H1 (cell line): ENCODE results near the gene DPH6. TPM values are rescaled to one million over a fixed set of nuclear protein-coding genes. Genes with fewer than 3 reads are reported as not detected.
"Not testable (repeated sequence)": the region's sequence is repeated elsewhere in the genome, so short reads cannot be mapped to it uniquely, and the experiment has no call there.

Experiments used
- CTCF ChIA-PET: fragments of 300-600 bp; sonication (Branson Sonifier 250); formaldehyde crosslinking; loops from one replicate; lab custom pipeline; 2021; ENCODE audit not compliant: partially characterized antibody; lab: Charles Lee
- POLR2A ChIA-PET: fragments of 300-600 bp; sonication (Branson Sonifier 250); formaldehyde crosslinking; loops from one replicate; lab custom pipeline; 2021; ENCODE audit warnings: inconsistent platforms; ENCODE audit not compliant: partially characterized antibody; lab: Charles Lee
- DNase-seq, 2 experiments: peaks; one replicate each; pipeline versions ENCODE4 v3.0.0 to v3.0.0-alpha.2; 2010 to 2022; ENCODE audit warnings: low spot score in 2 of 2, low read depth in 1 of 2, mixed read lengths in 1 of 2
- FAIRE-seq: peaks from 2 replicates; lab custom pipeline; 2011; peaks lifted over from hg19 to GRCh38; lab: Jason Lieb, UNC
- H2AFZ ChIP-seq: 2 replicates; pipeline ENCODE4 v1.8.1; 2012; ENCODE audit warnings: low read length, inconsistent platforms
- H2AK5ac ChIP-seq: 2 replicates; pipeline ENCODE4 v1.6.1; 2013; ENCODE audit warnings: low read depth, low read length
- H2BK120ac ChIP-seq: replicated peaks from 2 replicates; pipeline ENCODE3; 2013; ENCODE audit warnings: low read depth, low read length, inconsistent platforms
- H2BK12ac ChIP-seq: 2 replicates; pipeline ENCODE4 v1.6.1; 2013; ENCODE audit warnings: low read depth, low read length
- H2BK15ac ChIP-seq: 2 replicates; pipeline ENCODE4 v1.6.1; 2013; ENCODE audit warnings: low read length
- H2BK20ac ChIP-seq: 2 replicates; pipeline ENCODE4 v1.6.1; 2013; ENCODE audit warnings: low read length
- H2BK5ac ChIP-seq: 2 replicates; pipeline ENCODE4 v1.6.1; 2013; ENCODE audit warnings: low read depth, low read length
- H3K14ac ChIP-seq: 2 replicates; pipeline ENCODE4 v1.6.1; 2013; ENCODE audit warnings: inconsistent platforms; ENCODE audit not compliant: insufficient read length
- H3K18ac ChIP-seq: 2 replicates; pipeline ENCODE4 v1.6.1; 2013; ENCODE audit warnings: low read length; ENCODE audit errors: extremely low read depth
- H3K23ac ChIP-seq: 2 replicates; pipeline ENCODE4 v1.6.1; 2013; ENCODE audit warnings: inconsistent platforms; ENCODE audit not compliant: insufficient read length
- H3K23me2 ChIP-seq: 2 replicates; pipeline ENCODE4 v1.6.1; 2013; ENCODE audit warnings: low read depth, low read length
- H3K27ac ChIP-seq: 2 replicates; pipeline ENCODE4 v1.6.1; 2011; ENCODE audit warnings: low read depth, low read length, inconsistent platforms
- H3K27me3 ChIP-seq, 4 experiments: replicated peaks in 1 of 4; 1 replicate in 1 of 4; 2 replicates in 3 of 4; pipeline versions ENCODE4 v1.6.1 to v1.8.1; 2011 to 2013; ENCODE audit warnings: low read length in 3 of 4, mild to moderate bottlenecking in 3 of 4, inconsistent platforms in 2 of 4, mixed read lengths in 2 of 4, moderate library complexity in 1 of 4; ENCODE audit not compliant: control insufficient read depth in 3 of 4, insufficient read depth in 3 of 4; ENCODE audit errors: extremely low read depth in 1 of 4
- H3K36me3 ChIP-seq, 4 experiments: 2 replicates each; pipeline versions ENCODE4 v1.6.1 to v1.8.1; 2011 to 2013; ENCODE audit warnings: mild to moderate bottlenecking in 4 of 4, low read length in 3 of 4, moderate library complexity in 2 of 4, control low read depth in 1 of 4, inconsistent platforms in 1 of 4; ENCODE audit not compliant: insufficient read depth in 4 of 4, control insufficient read depth in 2 of 4
- H3K4ac ChIP-seq: replicated peaks from 2 replicates; pipeline ENCODE3; 2013; ENCODE audit warnings: low read length, low read depth, mixed read lengths, inconsistent platforms; ENCODE audit not compliant: insufficient read length
- H3K4me1 ChIP-seq, 4 experiments: replicated peaks in 1 of 4; 1 replicate in 1 of 4; 2 replicates in 3 of 4; pipeline versions ENCODE4 v1.6.1 to v1.8.1; 2011 to 2013; ENCODE audit warnings: low read length in 3 of 4, inconsistent platforms in 2 of 4, mixed read lengths in 1 of 4; ENCODE audit not compliant: insufficient read depth in 4 of 4, control insufficient read depth in 3 of 4
- H3K4me2 ChIP-seq, 2 experiments: 2 replicates each; pipeline versions ENCODE4 v1.6.1 to v1.8.1; 2011 to 2013; ENCODE audit warnings: low read depth in 2 of 2, low read length in 2 of 2, control low read depth in 1 of 2, inconsistent platforms in 1 of 2, mild to moderate bottlenecking in 1 of 2; ENCODE audit not compliant: insufficient read depth in 1 of 2
- H3K4me3 ChIP-seq, 4 experiments: fragments of 200-600, 300-600 bp in 1 of 4; sonication (generic), shearing (Covaris generic), sonication (Bioruptor Twin) in 1 of 4; 2 replicates each; pipeline versions ENCODE4 v1.5.1 to v1.8.1; 2011 to 2016; ENCODE audit warnings: low read length in 4 of 4, low read depth in 3 of 4, control low read depth in 2 of 4, inconsistent platforms in 2 of 4, mild to moderate bottlenecking in 2 of 4, mixed read lengths in 1 of 4, moderate library complexity in 1 of 4; ENCODE audit not compliant: insufficient read depth in 2 of 4; ENCODE audit errors: extremely low read depth in 1 of 4
- H3K56ac ChIP-seq: replicated peaks from 2 replicates; pipeline ENCODE3; 2013; ENCODE audit warnings: low read depth, mild to moderate bottlenecking, mixed read lengths, low read length, inconsistent platforms; ENCODE audit not compliant: insufficient read length
- H3K79me1 ChIP-seq: 2 replicates; pipeline ENCODE4 v1.6.1; 2013; ENCODE audit warnings: low read depth, low read length, control low read depth
- H3K79me2 ChIP-seq, 2 experiments: 2 replicates each; pipeline versions ENCODE4 v1.6.1 to v1.8.1; 2012 to 2013; ENCODE audit warnings: low read length in 2 of 2, mild to moderate bottlenecking in 2 of 2, inconsistent platforms in 1 of 2; ENCODE audit not compliant: insufficient read depth in 2 of 2, control insufficient read depth in 1 of 2
- H3K9ac ChIP-seq, 4 experiments: replicated peaks in 1 of 4; 1 replicate in 1 of 4; 2 replicates in 3 of 4; pipeline versions ENCODE4 v1.6.1 to v1.8.1; 2011 to 2013; ENCODE audit warnings: low read depth in 3 of 4, low read length in 3 of 4, control low read depth in 2 of 4, mild to moderate bottlenecking in 2 of 4, moderate library complexity in 2 of 4, inconsistent platforms in 1 of 4; ENCODE audit errors: extremely low read depth in 1 of 4
- H3K9me3 ChIP-seq, 2 experiments: 2 replicates each; pipeline versions ENCODE4 v1.6.1 to v1.8.1; 2012 to 2013; ENCODE audit warnings: mild to moderate bottlenecking in 2 of 2, moderate library complexity in 2 of 2, control low read depth in 1 of 2, inconsistent platforms in 1 of 2, low read depth in 1 of 2, low read length in 1 of 2, mixed read lengths in 1 of 2; ENCODE audit not compliant: insufficient read depth in 2 of 2
- H4K20me1 ChIP-seq, 2 experiments: replicated peaks in 1 of 2; 2 replicates each; pipeline versions ENCODE3 to v1.8.1; 2011 to 2013; ENCODE audit warnings: inconsistent platforms in 2 of 2, low read length in 2 of 2, mild to moderate bottlenecking in 1 of 2; ENCODE audit not compliant: insufficient read depth in 2 of 2, control insufficient read depth in 1 of 2
- H4K5ac ChIP-seq: 2 replicates; pipeline ENCODE4 v1.6.1; 2013; ENCODE audit warnings: low read length, low read depth, mixed read lengths, inconsistent platforms; ENCODE audit not compliant: insufficient read length
- H4K8ac ChIP-seq: 2 replicates; pipeline ENCODE4 v1.8.0; 2013; ENCODE audit warnings: mild to moderate bottlenecking, moderate library complexity, low read length, inconsistent platforms; ENCODE audit not compliant: insufficient read depth; ENCODE audit errors: extremely low read depth
- H4K91ac ChIP-seq: replicated peaks from 2 replicates; pipeline ENCODE3; 2013; ENCODE audit warnings: low read length, mixed read lengths, inconsistent platforms; ENCODE audit not compliant: insufficient read length
- WGBS, 2 experiments: shearing (Covaris generic) in 1 of 2; methylation state at CpG; one replicate each; pipeline versions ENCODE4 v1.1.6 to v1.1.7; 2013 to 2015; ENCODE audit warnings: low lambda C conversion rate in 2 of 2, mixed read lengths in 2 of 2, inconsistent platforms in 1 of 2, low coverage in 1 of 2, missing lambda C conversion rate in 1 of 2; ENCODE audit not compliant: insufficient replicate concordance in 2 of 2, insufficient coverage in 1 of 2, insufficient read length in 1 of 2; ENCODE audit errors: extremely low coverage in 1 of 2, missing lambda C conversion rate in 1 of 2; 5-methylcytosine and 5-hydroxymethylcytosine counted together
- polyA plus RNA-seq, 7 experiments: library from polyadenylated mRNA; depleted of rRNA in 3 of 7; stranded (reverse) in 5 of 7; unstranded in 2 of 7; fragments of >200 nt in 5 of 7; fragments of 200-250 nt in 2 of 7; gene quantifications; 1 replicate in 5 of 7; 2 replicates in 1 of 7; 4 replicates in 1 of 7; pipeline versions ENCODE4 v1.2.1 to v1.2.3, GENCODE V29; 2011 to 2013; ENCODE audit warnings: missing spikeins in 2 of 7, mixed read lengths in 2 of 7
- total RNA-seq: library from RNA; stranded (reverse); fragmentation: NEBNext Ultra II Directional; extraction: Animal tissue kit (Norgen Biotek cat#: 25700); gene quantifications from 2 replicates; pipeline ENCODE4 v1.2.1, GENCODE V29; 2021

DPH6 gene
- total and polyA plus RNA-seq, 2 of the 8 experiments (the other 6 are each of a cell fraction or from before 2014, with no cell fraction given): 21.6 to 30.5 TPM

DNA sequence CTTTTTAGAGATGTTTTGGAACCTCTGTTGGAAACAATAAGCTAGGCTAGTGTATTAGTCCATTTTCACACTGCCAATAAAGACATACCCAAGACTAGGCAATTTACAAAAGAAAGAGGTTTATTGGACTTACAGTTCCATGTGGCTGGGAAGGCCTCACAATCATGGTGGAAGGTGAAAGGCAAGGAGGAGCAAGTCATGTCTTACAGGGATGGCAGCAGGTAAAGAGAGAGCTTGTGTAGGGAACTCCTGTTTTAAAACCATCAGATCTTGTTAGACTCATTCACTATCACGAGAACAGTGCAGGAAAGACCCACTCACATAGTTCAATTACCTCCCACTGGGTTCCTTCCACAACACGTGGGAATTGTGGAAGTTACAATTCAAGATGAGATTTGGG, 46.0 kb upstream of the DPH6 start:
- H2BK120ac ChIP-seq, H3K56ac ChIP-seq, H2AFZ ChIP-seq, H3K18ac ChIP-seq, H3K9ac ChIP-seq, H3K79me1 ChIP-seq, H3K4me3 ChIP-seq, H4K91ac ChIP-seq, FAIRE-seq, H3K14ac ChIP-seq, H2AK5ac ChIP-seq, DNase-seq, H4K20me1 ChIP-seq, H4K8ac ChIP-seq, H3K9me3 ChIP-seq, H2BK5ac ChIP-seq, H2BK12ac ChIP-seq, POLR2A ChIA-PET, H3K4me2 ChIP-seq, H3K4ac ChIP-seq, H2BK20ac ChIP-seq, H3K4me1 ChIP-seq, H3K23me2 ChIP-seq, H3K36me3 ChIP-seq, H3K27ac ChIP-seq, H3K23ac ChIP-seq, H3K79me2 ChIP-seq, H3K27me3 ChIP-seq, H4K5ac ChIP-seq, H2BK15ac ChIP-seq: not testable (repeated sequence)
- CTCF ChIA-PET: interaction anchor here (0.6 kb wide), 1 partner anchor 100 kb away, joined by 3 read pairs; no protein-coding TSS in a partner anchor
- WGBS, 2 experiments: 96% methylated on average over 2 of the region's 2 CpGs; no CpG with 5 or more reads in 1 of the 2 experiments
